ENCODE data around the gene SCGB1D2. TPM values are rescaled to one million over a fixed set of nuclear protein-coding genes. Genes with fewer than 3 reads are reported as not detected.
A peak's percentile ranks its signal among the peaks of the same experiment; 100 is the strongest.

The SCGB1D2 gene
- polyA plus RNA-seq, 1 donor (not counting 4 experiments of a cell fraction or from before 2014, with no cell fraction given): not detected

DNA sequence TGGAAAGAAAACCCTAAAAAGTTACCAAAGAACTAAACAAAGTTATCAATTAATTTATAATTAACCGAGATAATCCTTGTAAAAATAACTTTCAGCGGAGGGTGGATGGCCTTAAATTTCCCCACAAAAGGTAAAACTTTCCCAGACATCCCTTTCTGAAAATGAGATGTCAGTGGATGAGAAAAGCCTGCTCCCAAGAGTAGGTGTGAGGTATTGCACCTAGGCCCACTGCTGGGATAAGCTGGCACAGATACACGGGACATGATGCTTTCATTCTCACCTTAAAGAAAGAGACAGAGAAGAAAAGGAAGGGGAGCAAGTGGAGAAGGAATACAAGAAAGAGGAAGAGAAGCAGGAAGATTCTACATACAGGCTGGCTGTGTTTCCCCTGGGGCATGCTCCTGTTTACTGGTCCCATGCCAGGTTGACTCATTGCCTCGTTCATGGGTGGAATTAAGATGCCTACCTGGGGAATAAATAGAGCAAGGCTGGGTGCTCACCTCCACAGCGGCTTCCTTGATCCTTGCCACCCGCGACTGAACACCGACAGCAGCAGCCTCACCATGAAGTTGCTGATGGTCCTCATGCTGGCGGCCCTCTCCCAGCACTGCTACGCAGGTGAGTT, 27.7 kb downstream of the SCGB1D2 start, which contains the start of gene SCGB2A2:
TSS of gene SCGB2A2 (plus strand) at position 505 of the 625 bp plus-strand sequence. CDS start at position 564, 59 bp downstream.
- TF ChIP-seq EZH2 (IDR thresholded peaks at IDR 0.05; ENCODE audit: low read length) (no peak), CTCF (optimal IDR thresholded peaks at IDR 0.05 in 1 of 3, IDR thresholded peaks at IDR 0.05 in 1 of 3, conservative IDR thresholded peaks at IDR 0.05 in 1 of 3; ENCODE audit: extremely low read depth in 1 of 3, insufficient read depth in 2 of 3, low read length in 3 of 3) (peak; percentile 40 to 51 (median 45))
- FAIRE-seq (no peak), DNase-seq (ENCODE audit: low read depth, low spot score) (no peak)
- H3K9ac ChIP-seq (ENCODE audit: control insufficient read depth, extremely low read depth, insufficient read depth, low read length): no peak within 1 kb of the TSS
- H3K4me2 ChIP-seq (ENCODE audit: control insufficient read depth, extremely low read depth, insufficient read depth, low read depth, low read length): no peak within 1 kb of the TSS
- H4K20me1 ChIP-seq (ENCODE audit: control insufficient read depth, extremely low read depth, insufficient read depth, low read length): no peaks in the 10 kb centered on the region
- H3K9me3 ChIP-seq (ENCODE audit: control insufficient read depth, low read depth, low read length): no peaks in the 10 kb centered on the region
- no peak within 1 kb of the TSS for H3K27ac ChIP-seq (ENCODE audit: control insufficient read depth, insufficient read depth, low read length)
- no peaks in the 10 kb centered on the region for H3K79me2 ChIP-seq (ENCODE audit: control insufficient read depth, insufficient read depth, low read length)
- H3K4me1 ChIP-seq (ENCODE audit: control insufficient read depth, extremely low read depth, insufficient read depth, low read length): no peaks in the 10 kb centered on the region
- H3K9me1 ChIP-seq (ENCODE audit: control insufficient read depth, extremely low read depth, insufficient read depth, low read length): no peaks in the 10 kb centered on the region
- H3K4me3 ChIP-seq (ENCODE audit: control insufficient read depth in 2 of 3, extremely low read depth in 1 of 3, insufficient read depth in 2 of 3, low read depth in 1 of 3, low read length in 3 of 3): no peak within 1 kb of the TSS
- H2AFZ ChIP-seq (ENCODE audit: control insufficient read depth, low read length): no peak within 1 kb of the TSS
- dilution Hi-C loops (cut with MboI; ENCODE audit: extremely low pct_ligation_motif_present, low sequenced_read_pairs): no loop called here
- H3K36me3 ChIP-seq (ENCODE audit: control insufficient read depth in 2 of 2, extremely low read depth in 1 of 2, insufficient read depth in 2 of 2, low read length in 2 of 2): no peaks in the 10 kb centered on the region
- no peaks in the 10 kb centered on the region for H3K27me3 ChIP-seq (ENCODE audit: control insufficient read depth, extremely low read depth, insufficient read depth, low read length)

GRCh38 chr11:62273284-62273683, 31.2 kb downstream of the SCGB1D2 start:
- no peak overlapping the region for H3K9ac ChIP-seq (ENCODE audit: control insufficient read depth, extremely low read depth, insufficient read depth, low read length)
- no peaks in the 10 kb centered on the region for H3K9me3 ChIP-seq (ENCODE audit: control insufficient read depth, low read depth, low read length)
- H3K4me3 ChIP-seq (ENCODE audit: control insufficient read depth in 2 of 3, extremely low read depth in 1 of 3, insufficient read depth in 2 of 3, low read depth in 1 of 3, low read length in 3 of 3): no peak overlapping the region
- H3K4me1 ChIP-seq (ENCODE audit: control insufficient read depth, extremely low read depth, insufficient read depth, low read length): no peaks in the 10 kb centered on the region
- dilution Hi-C loops (cut with MboI; ENCODE audit: extremely low pct_ligation_motif_present, low sequenced_read_pairs): no loop called here
- no peak overlapping the region for H3K4me2 ChIP-seq (ENCODE audit: control insufficient read depth, extremely low read depth, insufficient read depth, low read depth, low read length)
- H4K20me1 ChIP-seq (ENCODE audit: control insufficient read depth, extremely low read depth, insufficient read depth, low read length): no peaks in the 10 kb centered on the region
- DNase-seq (ENCODE audit: low read depth, low spot score) (no peak), FAIRE-seq (no peak)
- H3K27ac ChIP-seq (ENCODE audit: control insufficient read depth, insufficient read depth, low read length): no peak overlapping the region
- TF ChIP-seq EZH2 (IDR thresholded peaks at IDR 0.05; ENCODE audit: low read length): no peak
- no peak for TF ChIP-seq CTCF (optimal IDR thresholded peaks at IDR 0.05 in 1 of 3, IDR thresholded peaks at IDR 0.05 in 1 of 3, conservative IDR thresholded peaks at IDR 0.05 in 1 of 3; ENCODE audit: extremely low read depth in 1 of 3, insufficient read depth in 2 of 3, low read length in 3 of 3)
- no peak overlapping the region for H2AFZ ChIP-seq (ENCODE audit: control insufficient read depth, low read length)
- H3K9me1 ChIP-seq (ENCODE audit: control insufficient read depth, extremely low read depth, insufficient read depth, low read length): no peaks in the 10 kb centered on the region
- H3K27me3 ChIP-seq (ENCODE audit: control insufficient read depth, extremely low read depth, insufficient read depth, low read length): peaks cover 5% of the 10 kb centered on the region
- no peaks in the 10 kb centered on the region for H3K36me3 ChIP-seq (ENCODE audit: control insufficient read depth in 2 of 2, extremely low read depth in 1 of 2, insufficient read depth in 2 of 2, low read length in 2 of 2)
- no peaks in the 10 kb centered on the region for H3K79me2 ChIP-seq (ENCODE audit: control insufficient read depth, insufficient read depth, low read length)

All from keratinocyte (primary cell).